ENCODE data around the gene GPC6. TPM values are rescaled to one million over a fixed set of nuclear protein-coding genes. Genes with fewer than 3 reads are reported as not detected.

GPC6 gene
- polyA plus RNA-seq, 1 donor (not counting 4 experiments of a cell fraction or from before 2014, with no cell fraction given) = 0.42 TPM

- Histone ChIP-seq H3K9me1 (ENCODE audit: control insufficient read depth, extremely low read depth, insufficient read depth, low read length) (no peaks in the 10 kb centered on the region), H3K27me3 (ENCODE audit: control insufficient read depth, extremely low read depth, insufficient read depth, low read length) (no peaks in the 10 kb centered on the region), H3K4me3 (ENCODE audit: control insufficient read depth in 2 of 3, extremely low read depth in 1 of 3, insufficient read depth in 2 of 3, low read depth in 1 of 3, low read length in 3 of 3) (no peak overlapping the region), H4K20me1 (ENCODE audit: control insufficient read depth, extremely low read depth, insufficient read depth, low read length) (no peaks in the 10 kb centered on the region), H3K36me3 (ENCODE audit: control insufficient read depth in 2 of 2, extremely low read depth in 1 of 2, insufficient read depth in 2 of 2, low read length in 2 of 2) (no peaks in the 10 kb centered on the region), H3K4me1 (ENCODE audit: control insufficient read depth, extremely low read depth, insufficient read depth, low read length) (no peaks in the 10 kb centered on the region), H2AFZ (ENCODE audit: control insufficient read depth, low read length) (no peak overlapping the region), H3K4me2 (ENCODE audit: control insufficient read depth, extremely low read depth, insufficient read depth, low read depth, low read length) (no peak overlapping the region), H3K27ac (ENCODE audit: control insufficient read depth, insufficient read depth, low read length) (no peak overlapping the region), H3K79me2 (ENCODE audit: control insufficient read depth, insufficient read depth, low read length) (no peaks in the 10 kb centered on the region), H3K9ac (ENCODE audit: control insufficient read depth, extremely low read depth, insufficient read depth, low read length) (no peak overlapping the region), H3K9me3 (ENCODE audit: control insufficient read depth, low read depth, low read length) (no peaks in the 10 kb centered on the region)
- dilution Hi-C loops (cut with MboI; ENCODE audit: extremely low pct_ligation_motif_present, low sequenced_read_pairs) = no loop called here
- FAIRE-seq (no peak), DNase-seq (ENCODE audit: low read depth, low spot score) (no peak)
- no peak for TF ChIP-seq EZH2 (IDR thresholded peaks at IDR 0.05; ENCODE audit: low read length)
- no peak for TF ChIP-seq CTCF (optimal IDR thresholded peaks at IDR 0.05 in 1 of 3, IDR thresholded peaks at IDR 0.05 in 1 of 3, conservative IDR thresholded peaks at IDR 0.05 in 1 of 3; ENCODE audit: extremely low read depth in 1 of 3, insufficient read depth in 2 of 3, low read length in 3 of 3)
Observed at GRCh38 chr13:94143624-94144350, 917.2 kb downstream of the GPC6 start.

GRCh38 chr13:94145966-94146365 lies 919.4 kb downstream of the GPC6 start:
- H3K9me1 ChIP-seq (ENCODE audit: control insufficient read depth, extremely low read depth, insufficient read depth, low read length) = no peaks in the 10 kb centered on the region
- no peak for TF ChIP-seq CTCF (optimal IDR thresholded peaks at IDR 0.05 in 1 of 3, IDR thresholded peaks at IDR 0.05 in 1 of 3, conservative IDR thresholded peaks at IDR 0.05 in 1 of 3; ENCODE audit: extremely low read depth in 1 of 3, insufficient read depth in 2 of 3, low read length in 3 of 3)
- H3K4me1 ChIP-seq (ENCODE audit: control insufficient read depth, extremely low read depth, insufficient read depth, low read length) = no peaks in the 10 kb centered on the region
- no peak overlapping the region for H3K9ac ChIP-seq (ENCODE audit: control insufficient read depth, extremely low read depth, insufficient read depth, low read length)
- no peaks in the 10 kb centered on the region for H3K36me3 ChIP-seq (ENCODE audit: control insufficient read depth in 2 of 2, extremely low read depth in 1 of 2, insufficient read depth in 2 of 2, low read length in 2 of 2)
- FAIRE-seq (no peak), DNase-seq (ENCODE audit: low read depth, low spot score) (no peak)
- H4K20me1 ChIP-seq (ENCODE audit: control insufficient read depth, extremely low read depth, insufficient read depth, low read length) = no peaks in the 10 kb centered on the region
- H3K4me3 ChIP-seq (ENCODE audit: control insufficient read depth in 2 of 3, extremely low read depth in 1 of 3, insufficient read depth in 2 of 3, low read depth in 1 of 3, low read length in 3 of 3) = no peak overlapping the region
- H3K27ac ChIP-seq (ENCODE audit: control insufficient read depth, insufficient read depth, low read length) = no peak overlapping the region
- no peaks in the 10 kb centered on the region for H3K9me3 ChIP-seq (ENCODE audit: control insufficient read depth, low read depth, low read length)
- no peaks in the 10 kb centered on the region for H3K79me2 ChIP-seq (ENCODE audit: control insufficient read depth, insufficient read depth, low read length)
- no peak overlapping the region for H3K4me2 ChIP-seq (ENCODE audit: control insufficient read depth, extremely low read depth, insufficient read depth, low read depth, low read length)
- dilution Hi-C loops (cut with MboI; ENCODE audit: extremely low pct_ligation_motif_present, low sequenced_read_pairs) = no loop called here
- H3K27me3 ChIP-seq (ENCODE audit: control insufficient read depth, extremely low read depth, insufficient read depth, low read length) = no peaks in the 10 kb centered on the region
- H2AFZ ChIP-seq (ENCODE audit: control insufficient read depth, low read length) = no peak overlapping the region

Data from keratinocyte (primary cell).